Mesenchymal stem cell (in vitro differentiated cells and primary cell): ENCODE results near the gene TNKS1BP1.

Source experiments
- DNase-seq: peaks from one replicate; pipeline ENCODE4 v3.0.0-alpha.2; 2013
- H2AFZ ChIP-seq: one replicate; pipeline ENCODE4 v1.6.1; 2013; ENCODE audit warnings: low read depth, mild to moderate bottlenecking, control low read depth, inconsistent platforms, low read length, moderate library complexity
- H2AK5ac ChIP-seq: 2 replicates; pipeline ENCODE4 v1.6.1; 2013; ENCODE audit warnings: low read length, moderate library complexity, mild to moderate bottlenecking, inconsistent platforms; ENCODE audit not compliant: severe bottlenecking
- H2BK120ac ChIP-seq: one replicate; pipeline ENCODE4 v1.6.1; 2013; ENCODE audit warnings: low read depth, mild to moderate bottlenecking, inconsistent platforms, low read length, moderate library complexity
- H2BK12ac ChIP-seq, 2 experiments: one replicate each; pipeline ENCODE4 v1.6.1; 2013; ENCODE audit warnings: inconsistent platforms in 2 of 2, low read length in 2 of 2, mild to moderate bottlenecking in 2 of 2, moderate library complexity in 2 of 2, control low read depth in 1 of 2
- H2BK15ac ChIP-seq: one replicate; pipeline ENCODE4 v1.6.1; 2013; ENCODE audit warnings: mild to moderate bottlenecking, low read depth, inconsistent platforms; ENCODE audit not compliant: poor library complexity, severe bottlenecking
- H2BK5ac ChIP-seq: 2 replicates; pipeline ENCODE4 v1.6.1; 2013; ENCODE audit warnings: low read depth, mild to moderate bottlenecking, low read length, control low read depth, inconsistent platforms; ENCODE audit not compliant: poor library complexity, severe bottlenecking
- H3K14ac ChIP-seq, 2 experiments: one replicate each; pipeline ENCODE4 v1.6.1; 2013; ENCODE audit warnings: inconsistent platforms in 2 of 2, low read length in 2 of 2, control low read depth in 1 of 2, mild to moderate bottlenecking in 1 of 2, moderate library complexity in 1 of 2
- H3K18ac ChIP-seq, 2 experiments: one replicate each; pipeline ENCODE4 v1.6.1; 2013; ENCODE audit warnings: inconsistent platforms in 2 of 2, low read length in 2 of 2, control low read depth in 1 of 2, low read depth in 1 of 2, mild to moderate bottlenecking in 1 of 2
- H3K23ac ChIP-seq, 2 experiments: one replicate each; pipeline ENCODE4 v1.6.1; 2013; ENCODE audit warnings: inconsistent platforms in 2 of 2, low read length in 2 of 2, mild to moderate bottlenecking in 2 of 2, moderate library complexity in 2 of 2, control low read depth in 1 of 2
- H3K27ac ChIP-seq: 2 replicates; pipeline ENCODE4 v1.5.1; 2013; ENCODE audit warnings: mild to moderate bottlenecking, moderate library complexity, low read length, control low read depth, inconsistent platforms; ENCODE audit not compliant: poor library complexity, severe bottlenecking
- H3K27me3 ChIP-seq, 2 experiments: 2 replicates each; pipeline versions ENCODE4 v1.6.1 to v1.7.0; 2013; ENCODE audit warnings: low read length in 2 of 2, mild to moderate bottlenecking in 2 of 2, moderate library complexity in 2 of 2, control low read depth in 1 of 2, inconsistent platforms in 1 of 2; ENCODE audit not compliant: control insufficient read depth in 1 of 2, insufficient read depth in 1 of 2
- H3K36me3 ChIP-seq, 2 experiments: 2 replicates each; pipeline versions ENCODE4 v1.6.1 to v1.7.0; 2013; ENCODE audit warnings: low read length in 2 of 2, control low read depth in 1 of 2, inconsistent platforms in 1 of 2, low read depth in 1 of 2, mild to moderate bottlenecking in 1 of 2; ENCODE audit not compliant: insufficient read depth in 2 of 2, control insufficient read depth in 1 of 2
- H3K4ac ChIP-seq, 2 experiments: one replicate each; pipeline ENCODE4 v1.6.1; 2013; ENCODE audit warnings: inconsistent platforms in 2 of 2, low read length in 2 of 2, mild to moderate bottlenecking in 2 of 2, moderate library complexity in 2 of 2, control low read depth in 1 of 2, low read depth in 1 of 2
- H3K4me1 ChIP-seq: 2 replicates; pipeline ENCODE4 v1.6.1; 2013; ENCODE audit warnings: low read depth, low read length, control low read depth; ENCODE audit not compliant: control insufficient read depth, insufficient read depth
- H3K4me2 ChIP-seq: 2 replicates; pipeline ENCODE4 v1.6.1; 2013; ENCODE audit warnings: low read length, mild to moderate bottlenecking, inconsistent platforms; ENCODE audit not compliant: poor library complexity, severe bottlenecking
- H3K4me3 ChIP-seq, 2 experiments: 2 replicates each; pipeline versions ENCODE4 v1.5.1 to v1.7.0; 2013; ENCODE audit warnings: low read length in 2 of 2, mild to moderate bottlenecking in 2 of 2, control low read depth in 1 of 2, low read depth in 1 of 2; ENCODE audit not compliant: insufficient read depth in 1 of 2
- H3K79me1 ChIP-seq: replicated peaks from 2 replicates; pipeline ENCODE4 v1.6.1; 2013; ENCODE audit warnings: mild to moderate bottlenecking, control low read depth, low read length, inconsistent platforms; ENCODE audit not compliant: poor library complexity, severe bottlenecking
- H3K9ac ChIP-seq: 2 replicates; pipeline ENCODE4 v1.7.0; 2013; ENCODE audit warnings: mild to moderate bottlenecking, low read length, moderate library complexity
- H3K9me3 ChIP-seq: 2 replicates; pipeline ENCODE4 v1.7.0; 2013; ENCODE audit warnings: mild to moderate bottlenecking, low read length; ENCODE audit not compliant: control insufficient read depth
- H4K8ac ChIP-seq: one replicate; pipeline ENCODE4 v1.6.1; 2013; ENCODE audit warnings: inconsistent platforms, mild to moderate bottlenecking, low read length, moderate library complexity
- H4K91ac ChIP-seq: one replicate; pipeline ENCODE4 v1.6.1; 2013; ENCODE audit warnings: mild to moderate bottlenecking, low read length, inconsistent platforms
- WGBS: methylation state at CpG from one replicate; pipeline ENCODE4 v1.1.7; 2013; ENCODE audit warnings: mixed read lengths; 5-methylcytosine and 5-hydroxymethylcytosine counted together

The TNKS1BP1 gene

DNA sequence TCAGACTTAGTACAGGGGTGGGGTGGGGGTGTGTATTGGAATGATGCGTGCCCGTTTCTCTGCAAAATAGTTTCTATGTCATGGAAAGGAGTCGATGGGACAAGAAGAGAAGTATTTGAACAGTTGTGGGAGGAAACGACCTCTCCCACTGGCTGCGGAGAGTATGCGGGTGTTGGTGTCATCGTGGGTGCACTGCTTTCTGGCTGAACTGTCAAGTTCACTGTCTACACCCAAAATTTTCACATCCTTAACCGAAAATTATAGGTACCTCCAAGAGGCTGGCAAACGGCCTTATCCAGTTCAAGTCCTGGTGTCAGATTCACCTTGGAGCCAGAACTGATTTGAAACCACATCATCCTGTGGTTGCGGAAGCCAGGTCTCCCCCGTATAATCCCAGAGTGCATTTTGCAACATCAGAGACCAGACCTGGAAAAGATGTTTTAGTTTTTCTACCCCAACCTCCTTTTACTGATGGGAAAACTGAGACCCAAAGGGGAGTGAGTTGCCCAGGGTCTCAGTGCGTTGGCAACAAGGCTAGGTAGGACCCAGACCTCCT, 11.4 kb upstream of the TNKS1BP1 start:
- peak overlapping the region; percentile 16 to 48 for H3K18ac ChIP-seq
- H2BK120ac ChIP-seq: no peak overlapping the region
- H2BK5ac ChIP-seq: no peak overlapping the region
- H3K9me3 ChIP-seq: no peaks in the 10 kb centered on the region
- H2AFZ ChIP-seq: peak overlapping the region; percentile 60
- peak overlapping the region; percentile 55 for H4K8ac ChIP-seq
- WGBS: 76% methylated on average over 11 of the region's 12 CpGs
- H3K36me3 ChIP-seq: peaks cover 20 to 30% of the 10 kb centered on the region in 2 experiments
- H3K4me2 ChIP-seq: peak overlapping the region; percentile 57
- H3K27me3 ChIP-seq: peaks cover 24 to 35% of the 10 kb centered on the region in 2 experiments
- H3K4me3 ChIP-seq: peak overlapping the region in 1 of 2 experiments; percentile 80
- no peak overlapping the region for H3K23ac ChIP-seq
- H3K27ac ChIP-seq: no peak overlapping the region
- H2BK15ac ChIP-seq: no peak overlapping the region
- H3K79me1 ChIP-seq: peaks cover 17% of the 10 kb centered on the region
- no peak overlapping the region for H4K91ac ChIP-seq
- DNase-seq: no peak
- peak overlapping the region in 1 of 2 experiments; percentile 54 for H3K4ac ChIP-seq
- no peak overlapping the region for H2AK5ac ChIP-seq
- H3K9ac ChIP-seq: peak overlapping the region; percentile 96
- H3K14ac ChIP-seq: no peak overlapping the region
- H2BK12ac ChIP-seq: no peak overlapping the region
- peaks cover 8% of the 10 kb centered on the region for H3K4me1 ChIP-seq

DNA sequence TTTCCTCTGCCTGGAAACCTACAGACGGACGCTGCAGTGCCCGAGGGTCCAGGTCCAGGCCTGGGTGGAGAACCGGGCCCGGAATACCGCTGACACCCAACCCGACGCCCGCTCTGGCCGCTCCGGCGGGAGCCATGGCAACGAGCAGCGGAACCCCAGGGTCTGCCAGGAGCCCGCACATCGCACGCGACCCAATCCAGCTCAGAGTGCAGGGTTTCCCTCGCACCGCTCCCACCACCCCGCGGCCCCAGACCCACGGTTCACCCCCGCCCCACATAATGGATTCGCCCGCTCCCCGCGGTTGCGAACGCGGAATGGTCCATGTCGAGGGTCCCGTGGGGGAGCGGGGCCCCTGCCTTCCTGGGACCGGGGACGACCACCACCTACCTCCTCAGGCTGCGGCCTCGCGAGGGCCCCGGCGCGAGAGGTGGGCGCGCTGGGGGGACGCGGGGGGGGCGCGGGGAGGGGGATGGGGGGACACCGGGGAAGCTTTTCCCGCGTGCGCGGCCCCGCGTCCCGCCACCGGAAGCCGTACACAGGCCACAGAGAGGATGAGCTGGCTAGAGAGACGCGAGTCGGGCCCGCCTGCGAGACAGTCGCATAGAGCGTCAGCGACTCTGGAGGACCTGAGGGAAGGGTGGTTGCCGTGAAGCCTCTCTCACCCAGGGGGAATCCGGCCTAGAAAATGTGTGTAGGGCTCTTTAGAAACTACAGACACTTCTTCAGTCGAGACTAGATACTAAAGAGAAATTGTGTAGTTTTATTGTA, 10.8 kb upstream of the TNKS1BP1 start, which contains the start of gene SSRP1:
Gene SSRP1 (minus strand): TSS at position 550 of the 768 bp plus-strand sequence. CDS start 771 bp downstream, outside the sequence.
- Histone ChIP-seq H3K27ac (peak within 1 kb of the TSS; percentile 11), H3K27me3 (peaks cover 24 to 28% of the 10 kb centered on the region in 2 experiments), H3K14ac (no peak within 1 kb of the TSS), H4K8ac (peak within 1 kb of the TSS; percentile 70), H2AFZ (peak within 1 kb of the TSS; percentile 60), H2BK15ac (no peak within 1 kb of the TSS), H3K4ac (peak within 1 kb of the TSS; percentile 51 to 54), H2BK5ac (no peak within 1 kb of the TSS), H3K79me1 (peaks cover 21% of the 10 kb centered on the region), H3K9ac (peak within 1 kb of the TSS; percentile 96), H3K36me3 (peaks cover 25 to 36% of the 10 kb centered on the region in 2 experiments), H2BK120ac (peak within 1 kb of the TSS; percentile 75), H3K4me1 (peaks cover 8% of the 10 kb centered on the region), H3K18ac (peak within 1 kb of the TSS; percentile 71 to 73), H2AK5ac (no peak within 1 kb of the TSS), H4K91ac (peak within 1 kb of the TSS; percentile 70), H3K4me3 (peak within 1 kb of the TSS; percentile 80 to 83), H3K4me2 (peak within 1 kb of the TSS; percentile 77), H3K9me3 (no peaks in the 10 kb centered on the region), H2BK12ac (peak within 1 kb of the TSS in 1 of 2 experiments; percentile 28), H3K23ac (no peak within 1 kb of the TSS)
- peak; percentile 91 for DNase-seq
- WGBS: under 1% methylated on average over 36 of the region's 69 CpGs

DNA sequence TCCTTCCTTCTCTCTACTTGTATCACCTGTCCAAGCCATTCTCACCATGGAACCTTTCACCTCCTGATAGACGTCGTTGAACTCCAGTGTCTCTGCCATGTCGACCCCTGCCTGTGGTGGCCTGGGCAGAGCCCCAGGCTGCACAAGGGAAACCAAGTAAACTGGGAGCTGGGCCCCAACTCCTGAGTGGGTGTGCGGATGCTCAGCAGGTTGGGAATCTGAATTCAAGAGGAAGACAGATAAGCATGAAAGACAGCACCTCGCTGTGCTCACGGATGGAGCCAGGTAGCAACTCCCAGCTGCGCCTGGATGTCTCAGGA, 10.2 kb upstream of the TNKS1BP1 start:
- no peak overlapping the region for H2BK5ac ChIP-seq
- H3K79me1 ChIP-seq: peaks cover 26% of the 10 kb centered on the region
- H2BK12ac ChIP-seq: peak overlapping the region in 1 of 2 experiments; percentile 28
- H3K9me3 ChIP-seq: no peaks in the 10 kb centered on the region
- no peak overlapping the region for H2BK120ac ChIP-seq
- H3K27me3 ChIP-seq: peaks cover 19 to 23% of the 10 kb centered on the region in 2 experiments
- WGBS: 19% methylated on average over 7 of the region's 7 CpGs
- H2BK15ac ChIP-seq: no peak overlapping the region
- H3K4me3 ChIP-seq: peak overlapping the region; percentile 80 to 83
- DNase-seq: no peak
- H2AK5ac ChIP-seq: no peak overlapping the region
- H2AFZ ChIP-seq: peak overlapping the region; percentile 15
- peak overlapping the region; percentile 21 to 51 for H3K4ac ChIP-seq
- peak overlapping the region; percentile 70 for H4K8ac ChIP-seq
- H3K36me3 ChIP-seq: peaks cover 31 to 42% of the 10 kb centered on the region in 2 experiments
- H4K91ac ChIP-seq: no peak overlapping the region
- H3K4me1 ChIP-seq: peaks cover 8% of the 10 kb centered on the region
- peak overlapping the region; percentile 93 for H3K9ac ChIP-seq
- peak overlapping the region; percentile 77 for H3K4me2 ChIP-seq
- H3K27ac ChIP-seq: peak overlapping the region; percentile 11
- no peak overlapping the region for H3K23ac ChIP-seq
- peak overlapping the region in 1 of 2 experiments; percentile 73 for H3K18ac ChIP-seq
- no peak overlapping the region for H3K14ac ChIP-seq
